Transverse colon (tissue), 3 donors: ENCODE results near the gene UBAC1.

Source experiments
- EP300 ChIP-seq: sonication (generic); formaldehyde crosslinking; IDR thresholded peaks from one replicate; pipeline ENCODE4 v1.6.1; 2017; ENCODE audit warnings: antibody characterized with exemption, low read depth
- TF ChIP-seq, protein P1 (sequence below), 5 experiments: fragments of 200-600 bp in 3 of 5; fragments of 450-650 bp in 2 of 5; sonication (generic) in 3 of 5; IDR thresholded peaks; 1 replicate in 2 of 5; 2 replicates in 3 of 5; pipeline ENCODE4 v1.5.1; 2016 to 2017; ENCODE audit warnings: antibody characterized with exemption in 5 of 5, inconsistent platforms in 3 of 5, mild to moderate bottlenecking in 2 of 5, moderate library complexity in 1 of 5

DNA sequence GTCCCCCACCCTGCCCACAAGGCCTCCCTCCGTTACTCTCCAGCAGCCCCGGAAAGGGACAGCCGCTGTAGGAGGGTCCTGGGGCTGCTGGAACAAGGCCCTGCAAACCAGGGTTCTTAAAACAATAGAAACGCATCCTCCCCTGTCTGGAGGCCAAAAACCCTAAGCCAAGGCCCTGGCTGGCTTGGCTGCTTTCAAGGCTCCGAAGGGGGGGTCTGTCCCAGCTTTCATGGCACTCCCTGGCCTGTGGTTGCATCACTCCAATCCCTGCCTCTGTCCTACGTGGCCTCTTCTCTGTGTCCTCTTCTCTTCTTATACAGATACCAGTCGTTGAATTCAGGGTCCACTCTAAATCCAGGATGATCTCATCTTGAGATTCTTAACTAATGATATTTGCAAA is 7.4 kb upstream of the UBAC1 start:
- TF ChIP-seq, protein P1, sequence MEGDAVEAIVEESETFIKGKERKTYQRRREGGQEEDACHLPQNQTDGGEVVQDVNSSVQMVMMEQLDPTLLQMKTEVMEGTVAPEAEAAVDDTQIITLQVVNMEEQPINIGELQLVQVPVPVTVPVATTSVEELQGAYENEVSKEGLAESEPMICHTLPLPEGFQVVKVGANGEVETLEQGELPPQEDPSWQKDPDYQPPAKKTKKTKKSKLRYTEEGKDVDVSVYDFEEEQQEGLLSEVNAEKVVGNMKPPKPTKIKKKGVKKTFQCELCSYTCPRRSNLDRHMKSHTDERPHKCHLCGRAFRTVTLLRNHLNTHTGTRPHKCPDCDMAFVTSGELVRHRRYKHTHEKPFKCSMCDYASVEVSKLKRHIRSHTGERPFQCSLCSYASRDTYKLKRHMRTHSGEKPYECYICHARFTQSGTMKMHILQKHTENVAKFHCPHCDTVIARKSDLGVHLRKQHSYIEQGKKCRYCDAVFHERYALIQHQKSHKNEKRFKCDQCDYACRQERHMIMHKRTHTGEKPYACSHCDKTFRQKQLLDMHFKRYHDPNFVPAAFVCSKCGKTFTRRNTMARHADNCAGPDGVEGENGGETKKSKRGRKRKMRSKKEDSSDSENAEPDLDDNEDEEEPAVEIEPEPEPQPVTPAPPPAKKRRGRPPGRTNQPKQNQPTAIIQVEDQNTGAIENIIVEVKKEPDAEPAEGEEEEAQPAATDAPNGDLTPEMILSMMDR (IDR thresholded peaks at IDR 0.05), result no peak
- no peak for TF ChIP-seq EP300
